IPS DF 19.7 (cell line): ENCODE data around the gene NHLRC2.
"Not testable (repeated sequence)": the region's sequence is repeated elsewhere in the genome, so short reads cannot be mapped to it uniquely, and the experiment has no call there.

ENCODE experiments used
- DNase-seq: peaks from one replicate; pipeline ENCODE4 v3.0.0-alpha.2; 2013; ENCODE audit warnings: low read depth, low spot score

NHLRC2 gene

GRCh38 chr10:113939212-113939860 is 84.9 kb downstream of the NHLRC2 start:
- no peak for DNase-seq

- DNase-seq = no peak
Observed at GRCh38 chr10:113941140-113941539, 86.7 kb downstream of the NHLRC2 start.

DNA sequence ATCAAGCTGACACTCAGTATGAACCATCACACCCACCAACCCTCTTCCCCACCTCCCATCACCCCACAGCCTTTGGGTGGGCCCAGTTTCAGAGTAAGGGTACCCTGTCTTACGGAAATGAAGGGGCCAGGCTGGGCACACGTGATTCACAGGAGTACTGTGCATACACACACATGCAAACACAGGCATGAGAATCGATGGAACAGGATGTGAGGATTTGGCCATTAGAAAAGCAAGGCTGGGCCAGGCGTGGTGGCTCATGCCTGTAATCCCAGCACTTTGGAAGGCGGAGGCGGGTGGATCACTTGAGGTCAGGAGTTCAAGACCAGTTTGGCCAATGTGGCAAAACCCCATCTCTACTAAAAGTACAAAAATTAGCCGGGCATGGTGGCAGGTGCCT is 88.7 kb downstream of the NHLRC2 start:
- not testable (repeated sequence) for DNase-seq

DNA sequence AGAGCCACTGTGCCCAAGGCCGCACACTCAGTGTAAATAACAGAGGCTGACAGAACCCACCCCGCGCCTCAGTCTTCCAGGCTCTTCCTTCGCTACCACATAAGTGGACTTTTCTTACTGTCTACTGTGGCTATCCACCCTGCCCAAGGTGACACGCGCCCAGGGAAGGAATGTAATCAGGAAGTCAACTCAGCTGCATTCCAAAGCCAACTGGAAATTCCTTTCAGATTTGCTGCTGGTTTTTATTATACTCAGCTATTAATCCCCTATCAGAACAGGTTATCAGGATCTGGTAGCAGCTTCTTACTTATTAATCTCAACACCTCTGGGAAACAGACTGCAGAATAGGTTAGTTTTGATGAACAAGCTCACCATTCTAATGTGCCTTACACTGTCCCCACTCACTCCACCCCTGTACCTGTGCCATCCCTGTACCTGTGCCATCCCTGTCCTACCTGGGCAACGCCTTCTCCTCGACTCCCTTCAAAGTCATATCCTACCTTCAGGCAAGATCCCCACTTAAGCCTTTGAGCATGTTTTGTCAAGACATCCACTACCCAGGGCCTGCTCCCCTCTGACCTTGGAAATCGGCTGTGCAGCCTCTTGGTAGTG is 90.7 kb downstream of the NHLRC2 start:
- DNase-seq = no peak

- no peak for DNase-seq
Observed at GRCh38 chr10:113945687-113946085, 91.2 kb downstream of the NHLRC2 start.

DNA sequence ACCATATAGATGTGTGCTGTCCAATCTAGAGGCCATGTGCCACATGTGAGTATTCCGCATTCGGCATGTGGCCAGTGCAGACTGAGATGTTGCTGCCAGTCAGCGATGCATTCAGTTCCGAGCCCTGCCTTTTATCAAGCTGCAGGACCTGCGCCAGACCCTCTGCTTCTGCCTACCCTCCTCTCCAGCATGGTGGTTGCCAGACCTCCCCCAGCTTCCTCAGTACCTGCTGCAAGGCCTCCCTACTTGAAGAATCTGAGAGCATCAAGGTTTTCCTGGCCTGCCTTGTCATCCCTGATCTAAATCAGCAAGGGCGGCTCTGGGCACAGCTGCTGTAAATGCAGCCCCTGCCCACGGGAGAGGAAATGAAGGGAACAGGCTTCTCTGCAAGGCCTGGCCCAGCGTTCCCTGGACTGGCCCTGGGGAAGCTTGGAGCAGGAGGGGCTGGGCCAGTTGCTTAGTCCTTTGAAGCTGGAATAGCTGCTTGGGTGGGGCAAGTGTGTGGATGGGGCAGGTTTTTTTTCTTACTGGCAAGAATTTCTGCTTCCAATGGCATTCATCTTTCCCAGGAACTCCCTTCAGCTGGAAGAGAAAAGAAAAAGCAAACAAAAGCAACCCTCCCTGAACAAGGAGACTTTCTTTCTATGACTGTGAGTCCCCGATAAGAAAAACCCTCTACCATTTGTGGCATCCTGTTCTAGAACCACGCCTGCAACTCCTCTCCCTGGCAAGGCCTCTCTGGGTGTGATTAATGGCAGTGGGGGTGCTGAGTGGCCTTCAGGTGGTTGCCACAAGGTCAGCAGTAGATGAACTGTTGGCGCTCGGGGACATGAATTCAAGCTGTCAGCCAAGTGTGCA is 93.0 kb downstream of the NHLRC2 start:
- DNase-seq = no peak

DNA sequence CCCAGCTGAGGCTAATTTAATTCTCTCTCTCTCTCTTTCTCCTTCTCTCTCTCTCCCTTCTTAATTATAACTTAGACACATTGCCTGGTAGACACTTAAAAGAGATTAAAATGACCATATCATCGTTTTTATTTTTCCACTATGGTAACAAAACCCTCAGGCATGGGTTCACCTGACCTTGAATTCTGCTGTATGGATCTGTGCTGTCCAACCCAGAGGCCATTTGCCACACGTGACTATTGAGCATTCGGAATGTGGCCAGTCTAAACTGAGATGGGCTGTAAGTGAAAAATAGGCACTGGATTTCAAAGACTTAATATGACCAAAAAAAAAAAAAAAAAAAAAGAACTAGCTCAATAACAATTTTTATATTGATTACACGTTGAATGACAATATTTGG is 93.6 kb downstream of the NHLRC2 start:
- DNase-seq = no peak

GRCh38 chr10:113950268-113950667 is 95.8 kb downstream of the NHLRC2 start:
- DNase-seq = no peak

- no peak for DNase-seq
Observed at GRCh38 chr10:113953505-113954272, 99.2 kb downstream of the NHLRC2 start.

- DNase-seq = no peak
Observed at GRCh38 chr10:113954409-113954808, 99.9 kb downstream of the NHLRC2 start.

DNA sequence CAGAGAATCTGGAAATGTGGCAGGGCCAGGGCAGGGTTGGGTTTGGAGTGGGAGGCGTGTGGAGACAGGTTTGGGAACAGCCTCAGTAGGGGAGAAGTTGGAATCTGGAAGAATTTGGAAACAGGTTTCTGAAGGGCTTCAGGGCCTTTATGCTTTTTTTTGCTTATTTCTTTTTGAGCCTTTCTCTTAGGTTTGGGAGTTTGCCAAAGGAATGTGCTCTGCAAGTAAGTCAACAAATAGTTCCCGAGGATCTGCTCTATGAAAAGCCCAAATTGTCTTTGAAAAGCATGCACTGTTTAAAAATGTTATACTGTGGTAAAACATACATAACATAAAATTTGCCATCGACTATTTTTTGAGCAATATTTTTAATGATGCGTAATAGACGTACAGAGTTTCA is 102.6 kb downstream of the NHLRC2 start:
- no peak for DNase-seq

DNA sequence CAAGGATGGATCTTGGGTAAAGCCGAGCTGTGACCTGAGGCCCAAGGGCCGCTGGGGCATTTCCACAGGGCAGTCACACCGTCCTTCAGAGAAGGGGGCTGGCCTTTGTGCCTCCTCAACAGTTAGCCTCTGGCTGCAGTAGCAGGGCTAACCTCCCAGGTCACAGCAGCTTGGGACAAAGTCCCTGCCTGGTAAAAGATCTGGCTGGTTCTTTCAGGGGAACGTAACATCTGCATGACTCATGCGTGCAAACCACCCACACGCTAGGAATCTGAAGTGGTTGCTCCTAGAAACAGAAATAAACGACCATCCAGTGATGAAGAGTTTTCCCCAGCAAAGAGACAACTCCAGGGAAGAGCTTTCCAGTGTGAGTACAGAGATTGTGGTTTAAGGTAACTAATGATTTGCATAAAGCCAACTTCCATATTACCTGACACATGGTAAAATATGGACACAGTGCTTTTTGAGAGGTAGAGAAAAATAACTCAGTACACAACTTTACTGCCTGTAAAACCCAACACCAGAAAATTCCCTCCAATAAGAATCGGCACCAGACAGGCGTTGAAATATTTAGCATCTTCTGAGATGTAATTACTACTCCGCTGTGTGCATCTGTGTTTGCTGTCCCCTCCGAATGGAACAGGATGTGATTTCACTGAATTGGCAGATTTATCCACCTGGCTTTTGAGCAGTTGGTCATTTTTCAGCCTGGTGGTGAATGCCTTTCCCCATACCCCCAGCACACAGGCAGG is 104.3 kb downstream of the NHLRC2 start:
- no peak for DNase-seq

DNA sequence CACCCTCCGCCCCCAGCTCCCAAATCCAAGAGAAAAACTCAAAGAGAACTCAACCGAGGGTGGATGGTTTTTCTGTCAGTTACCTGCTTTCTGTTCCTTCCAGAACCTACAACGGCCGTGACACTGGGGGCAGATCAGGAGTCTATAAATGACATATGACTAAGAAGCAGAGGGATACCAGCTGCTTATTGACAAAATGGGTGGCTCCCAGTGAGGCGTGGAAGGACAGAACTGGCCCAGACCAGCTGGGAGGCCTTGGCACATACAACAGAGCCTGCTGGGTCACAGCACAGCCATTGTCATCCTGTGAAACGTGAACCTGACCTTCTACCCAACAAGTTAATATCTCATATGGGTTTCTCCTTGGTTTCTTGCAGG is 104.9 kb downstream of the NHLRC2 start:
- no peak for DNase-seq

- DNase-seq = no peak
Observed at GRCh38 chr10:113960617-113961181, 106.2 kb downstream of the NHLRC2 start.

DNA sequence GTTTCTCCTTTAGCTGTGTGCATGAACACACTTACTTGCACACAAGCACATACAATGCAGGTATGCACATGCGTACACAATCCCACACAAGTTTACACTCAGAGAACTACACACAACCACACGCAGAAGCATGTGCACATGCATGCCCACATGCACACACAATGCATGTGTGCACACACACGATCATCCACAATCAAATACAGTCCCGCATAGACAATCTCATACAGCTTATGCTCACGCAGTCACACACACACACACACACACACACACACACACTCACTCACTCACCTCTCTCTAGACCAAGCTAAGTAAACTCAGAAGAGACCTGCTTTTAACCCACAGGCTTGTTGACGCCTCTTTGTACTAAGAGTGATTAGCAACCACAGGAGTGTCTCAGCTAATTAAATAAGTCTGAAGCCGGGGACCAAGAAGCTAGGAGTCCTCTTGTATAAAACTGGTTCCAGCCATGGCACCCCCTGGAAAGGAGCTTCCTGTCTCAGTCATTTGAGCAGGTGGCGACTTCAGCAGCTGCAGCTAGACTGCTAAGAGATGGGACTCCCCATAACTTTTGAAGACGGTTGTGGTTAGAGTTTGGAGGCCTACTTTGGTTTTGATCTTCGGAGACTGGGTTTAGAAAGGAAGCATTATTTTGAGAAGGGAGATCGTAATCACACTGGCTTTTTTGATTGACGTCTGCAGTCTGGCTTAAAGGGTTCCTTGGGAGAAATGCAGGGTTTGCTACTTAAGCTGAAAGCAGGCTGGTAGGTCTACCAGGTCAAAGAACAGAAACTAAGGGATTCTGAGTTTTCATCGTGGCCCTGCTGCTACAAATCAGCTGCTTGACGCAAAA is 106.9 kb downstream of the NHLRC2 start:
- no peak for DNase-seq

GRCh38 chr10:113965077-113965476 is 110.6 kb downstream of the NHLRC2 start:
- no peak for DNase-seq

DNA sequence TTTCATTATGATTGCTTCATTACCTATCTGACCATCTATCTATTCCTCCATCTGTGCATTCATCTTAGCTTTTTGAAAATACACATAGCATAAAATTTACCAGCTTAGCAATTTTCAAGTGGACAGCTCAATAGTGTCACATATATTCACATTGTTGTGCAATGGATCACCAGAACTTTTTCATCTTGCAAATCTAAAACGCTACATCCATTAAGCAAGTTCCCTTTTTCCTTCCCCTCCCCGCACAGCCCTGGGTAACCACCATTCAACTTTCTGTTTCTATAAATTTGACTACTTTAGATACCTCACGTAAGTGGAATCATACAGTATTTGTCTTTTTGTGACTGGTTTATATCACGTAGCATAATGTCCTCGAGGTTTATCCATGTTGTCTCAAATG is 111.2 kb downstream of the NHLRC2 start:
- no peak for DNase-seq
